ENCODE measurements around the gene NPLOC4. TPM values are rescaled to one million over a fixed set of nuclear protein-coding genes. Genes with fewer than 3 reads are reported as not detected.

NPLOC4 gene
- total RNA-seq, 1 donor, result 46.5 TPM

DNA sequence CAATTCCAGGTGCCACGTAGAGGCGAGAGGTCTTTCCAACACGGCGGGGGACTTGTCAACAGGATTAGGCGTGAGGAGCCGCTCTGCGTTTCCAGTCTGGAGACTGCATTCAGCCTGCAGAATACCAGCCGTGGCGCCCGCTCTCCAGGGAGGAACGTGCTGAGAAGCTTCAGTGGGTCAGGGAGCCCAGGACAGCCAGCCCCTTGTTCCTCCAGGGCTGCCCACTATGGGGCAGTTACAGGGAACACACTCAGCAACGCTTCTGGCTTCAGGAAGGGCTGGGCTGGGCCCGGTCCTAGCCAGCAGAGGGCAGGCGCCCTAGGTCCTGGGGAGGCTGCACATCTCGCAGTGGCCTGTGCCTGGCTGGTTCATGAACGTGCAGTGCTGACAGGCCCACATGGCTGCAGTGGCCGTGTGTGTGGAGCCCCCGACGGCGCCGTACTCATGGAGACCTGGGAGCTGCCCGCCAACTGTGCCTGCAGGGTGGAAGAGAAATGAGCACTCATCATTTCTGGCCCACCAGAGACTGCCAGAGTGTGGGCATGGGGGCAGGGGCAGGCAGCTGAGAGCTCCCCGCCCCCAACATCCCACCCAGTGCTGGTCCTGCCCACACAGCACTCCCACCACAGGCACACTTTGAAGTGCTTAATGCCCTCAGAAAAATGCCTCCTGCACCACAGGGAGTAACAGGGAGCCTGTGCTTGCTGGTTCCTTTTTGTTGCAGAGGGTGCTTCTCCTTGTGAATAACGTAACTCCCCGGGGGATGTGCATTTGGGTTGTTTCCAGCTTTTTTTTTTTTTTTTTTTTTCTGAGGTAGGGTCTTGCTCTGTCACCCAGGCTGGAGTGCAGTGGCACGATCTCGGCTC, 77.7 kb downstream of the NPLOC4 start:
- H3K9me3 ChIP-seq (ENCODE audit: low read depth, low read length), result no peaks in the 10 kb centered on the region
- no peaks in the 10 kb centered on the region for H3K27me3 ChIP-seq (ENCODE audit: insufficient read depth, low read length)
- no peak overlapping the region for H3K4me3 ChIP-seq (ENCODE audit: low read length)
- H3K4me1 ChIP-seq (ENCODE audit: insufficient read depth, low read length), result peaks cover 59% of the 10 kb centered on the region

DNA sequence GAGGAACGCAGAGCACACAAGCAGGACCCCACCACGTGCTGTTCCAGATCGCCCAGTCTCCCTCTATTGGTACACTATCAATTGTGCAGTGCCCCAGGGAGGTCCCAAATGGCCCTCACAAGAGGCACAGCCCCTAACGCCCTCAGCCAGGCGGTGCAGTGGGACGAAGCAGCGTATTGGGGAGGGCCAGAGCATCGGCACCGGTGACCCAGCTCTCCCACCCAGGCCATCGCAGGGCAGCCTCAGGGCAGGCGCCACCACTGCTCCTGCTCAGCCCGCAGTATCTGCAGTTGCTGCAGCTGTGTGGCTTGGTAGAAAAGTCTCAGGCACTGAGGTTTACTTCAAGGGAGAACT, 78.8 kb downstream of the NPLOC4 start:
- peaks cover 59% of the 10 kb centered on the region for H3K4me1 ChIP-seq (ENCODE audit: insufficient read depth, low read length)
- H3K9me3 ChIP-seq (ENCODE audit: low read depth, low read length), result no peaks in the 10 kb centered on the region
- H3K27me3 ChIP-seq (ENCODE audit: insufficient read depth, low read length), result no peaks in the 10 kb centered on the region
- no peak overlapping the region for H3K4me3 ChIP-seq (ENCODE audit: low read length)

DNA sequence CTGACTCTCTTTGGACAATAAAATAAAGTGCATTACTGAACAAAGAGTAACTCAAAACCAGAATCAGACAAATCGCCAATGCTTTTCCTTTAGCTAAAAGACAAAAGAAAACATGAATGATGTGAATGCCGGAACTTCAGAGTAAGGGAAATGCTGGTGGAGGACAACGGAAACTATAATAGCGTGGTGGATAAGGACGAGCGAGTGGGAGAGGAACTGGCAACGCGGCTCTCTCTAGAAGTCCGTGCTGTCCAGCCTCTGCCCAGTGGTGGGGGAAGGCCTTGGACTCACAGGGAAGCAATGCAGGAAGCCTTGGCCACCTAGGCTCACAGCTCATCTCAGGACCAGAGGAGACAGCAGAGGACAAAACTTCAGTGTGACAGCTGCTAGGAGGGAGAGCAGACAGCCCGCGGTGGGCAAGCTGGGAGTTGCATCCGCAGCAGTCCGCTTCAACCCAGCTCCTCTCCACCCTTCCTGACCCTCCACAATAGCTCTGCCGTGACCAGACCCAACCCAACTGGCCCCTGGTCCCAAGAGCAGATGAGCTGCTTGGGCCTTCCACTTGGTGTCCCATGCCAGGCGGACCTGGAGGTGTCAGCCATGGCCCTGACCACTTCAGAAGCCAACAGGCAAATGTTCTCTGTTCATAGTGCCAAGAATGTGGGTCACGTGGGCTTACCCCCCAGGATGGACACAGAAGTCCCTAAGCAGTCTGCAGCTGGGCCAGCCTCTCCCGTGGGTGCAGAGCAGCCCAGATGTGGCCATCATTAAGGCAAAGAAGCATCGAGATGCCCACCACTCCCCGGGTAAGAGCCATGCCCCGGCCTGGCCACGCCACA, 79.4 kb downstream of the NPLOC4 start:
- Histone ChIP-seq H3K4me1 (ENCODE audit: insufficient read depth, low read length) (peaks cover 54% of the 10 kb centered on the region), H3K4me3 (ENCODE audit: low read length) (no peak overlapping the region), H3K27me3 (ENCODE audit: insufficient read depth, low read length) (no peaks in the 10 kb centered on the region), H3K9me3 (ENCODE audit: low read depth, low read length) (no peaks in the 10 kb centered on the region)

DNA sequence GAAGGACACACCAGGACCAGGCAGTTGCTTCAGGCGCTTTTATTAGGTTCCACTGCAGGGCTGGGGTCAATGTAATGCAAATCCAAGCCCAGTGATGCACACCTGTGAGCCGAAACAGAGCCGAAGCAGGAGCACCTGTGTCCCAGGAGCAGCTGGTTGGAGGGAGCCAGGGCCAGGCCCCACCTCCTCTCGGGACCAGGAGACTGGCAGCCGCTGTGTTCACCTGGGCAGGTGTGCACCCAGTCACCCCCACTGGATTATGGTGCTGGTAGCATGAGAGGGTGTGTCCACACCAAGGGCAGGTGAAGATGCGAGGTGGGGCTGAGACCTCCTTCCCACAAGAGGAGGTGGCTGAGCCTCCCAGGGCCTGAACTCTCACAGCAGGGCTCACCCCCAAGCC, 80.0 kb downstream of the NPLOC4 start:
- no peaks in the 10 kb centered on the region for H3K27me3 ChIP-seq (ENCODE audit: insufficient read depth, low read length)
- no peak overlapping the region for H3K4me3 ChIP-seq (ENCODE audit: low read length)
- no peaks in the 10 kb centered on the region for H3K9me3 ChIP-seq (ENCODE audit: low read depth, low read length)
- peaks cover 48% of the 10 kb centered on the region for H3K4me1 ChIP-seq (ENCODE audit: insufficient read depth, low read length)

DNA sequence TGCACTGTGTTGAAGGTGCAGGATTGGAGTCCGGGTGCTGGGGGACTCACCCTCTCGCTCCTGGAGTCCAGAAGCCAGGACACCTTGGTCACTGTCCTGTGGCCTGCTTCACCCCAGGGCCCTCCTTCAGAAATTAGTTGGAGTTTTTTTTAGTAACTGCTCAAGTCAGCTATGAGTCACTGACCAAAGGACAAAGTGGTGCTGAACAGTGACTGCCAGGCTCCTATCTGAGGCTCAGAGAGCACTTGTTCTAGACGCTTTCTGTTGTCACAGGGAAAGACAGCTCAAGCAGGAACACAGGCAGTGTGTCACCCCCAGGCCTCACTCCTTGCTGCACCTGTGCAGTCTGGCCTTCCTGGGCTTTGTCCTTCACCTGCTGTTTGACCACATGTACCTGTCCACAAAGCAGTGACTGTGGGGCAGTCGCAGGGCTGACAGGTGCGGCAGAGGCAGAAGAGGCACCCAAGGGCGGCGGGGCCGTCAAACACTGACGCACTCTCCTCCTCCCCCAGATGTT, 80.7 kb downstream of the NPLOC4 start:
- H3K9me3 ChIP-seq (ENCODE audit: low read depth, low read length), result no peaks in the 10 kb centered on the region
- H3K4me1 ChIP-seq (ENCODE audit: insufficient read depth, low read length), result peaks cover 47% of the 10 kb centered on the region
- H3K4me3 ChIP-seq (ENCODE audit: low read length), result no peak overlapping the region
- no peaks in the 10 kb centered on the region for H3K27me3 ChIP-seq (ENCODE audit: insufficient read depth, low read length)

DNA sequence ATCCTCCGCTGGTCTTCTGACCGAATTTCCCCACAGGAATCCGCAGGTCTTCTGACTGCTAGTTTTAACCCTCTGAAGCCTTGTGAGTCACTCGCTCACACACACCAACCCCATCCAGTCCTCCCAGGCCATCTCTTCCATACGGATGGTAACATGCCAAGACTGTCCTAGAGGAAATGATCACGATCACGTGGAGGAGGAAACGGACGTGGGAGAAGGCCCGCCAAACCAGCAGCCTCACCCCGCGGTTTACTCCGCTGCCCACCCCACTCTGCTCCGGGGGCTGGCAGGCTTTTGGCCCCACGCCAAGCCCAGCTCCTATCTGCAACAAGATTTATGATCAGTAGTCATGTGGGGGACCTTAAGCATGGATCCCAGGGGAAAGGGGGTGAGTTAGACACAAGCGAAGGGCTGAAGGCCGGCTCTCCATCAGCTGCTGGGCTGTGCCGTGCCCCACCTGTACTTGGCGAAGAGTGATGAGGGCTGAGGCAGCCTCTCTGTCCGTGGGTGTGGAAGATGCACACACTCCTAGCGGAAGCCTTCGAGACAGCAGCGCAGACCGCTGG, 83.2 kb downstream of the NPLOC4 start:
- Histone ChIP-seq H3K9me3 (ENCODE audit: low read depth, low read length) (no peaks in the 10 kb centered on the region), H3K27me3 (ENCODE audit: insufficient read depth, low read length) (no peaks in the 10 kb centered on the region), H3K4me3 (ENCODE audit: low read length) (peak overlapping the region; percentile 83)

DNA sequence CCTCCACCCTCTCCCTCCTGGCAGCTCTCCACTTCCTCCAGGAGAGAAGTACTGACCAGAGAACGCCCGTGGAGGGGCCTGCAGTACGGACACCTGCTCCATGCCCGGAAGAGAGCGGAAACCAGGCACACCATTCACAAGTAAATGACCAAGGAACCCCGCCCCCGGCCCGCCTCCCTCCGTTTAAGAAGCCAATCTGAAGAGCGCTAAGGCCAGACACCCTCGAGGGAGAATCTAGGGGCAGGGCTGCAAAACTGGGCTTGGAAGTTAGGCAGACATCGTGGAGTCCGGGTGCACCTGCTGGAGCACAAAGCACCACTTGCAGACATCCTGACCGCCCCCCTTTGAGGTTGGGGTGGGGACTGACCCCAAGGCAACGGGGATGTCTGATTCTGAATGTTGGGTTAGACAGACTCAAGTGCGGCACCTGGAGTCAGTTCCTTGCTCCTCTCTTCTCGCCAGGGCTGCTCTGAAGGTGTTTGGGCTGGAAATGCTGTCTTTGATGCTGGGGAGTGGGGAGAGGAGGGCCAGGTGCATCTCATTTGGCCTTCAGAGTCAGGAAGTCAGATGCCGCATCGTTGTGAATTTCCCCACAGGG, 83.8 kb downstream of the NPLOC4 start:
- Histone ChIP-seq H3K9me3 (ENCODE audit: low read depth, low read length) (no peaks in the 10 kb centered on the region), H3K4me3 (ENCODE audit: low read length) (peak overlapping the region; percentile 83), H3K4me1 (ENCODE audit: insufficient read depth, low read length) (peaks cover 29% of the 10 kb centered on the region), H3K27me3 (ENCODE audit: insufficient read depth, low read length) (no peaks in the 10 kb centered on the region)

More for the DNA sequence above, 83.2 kb downstream of the NPLOC4 start:
- H3K4me1 ChIP-seq (ENCODE audit: insufficient read depth, low read length), result peaks cover 31% of the 10 kb centered on the region

DNA sequence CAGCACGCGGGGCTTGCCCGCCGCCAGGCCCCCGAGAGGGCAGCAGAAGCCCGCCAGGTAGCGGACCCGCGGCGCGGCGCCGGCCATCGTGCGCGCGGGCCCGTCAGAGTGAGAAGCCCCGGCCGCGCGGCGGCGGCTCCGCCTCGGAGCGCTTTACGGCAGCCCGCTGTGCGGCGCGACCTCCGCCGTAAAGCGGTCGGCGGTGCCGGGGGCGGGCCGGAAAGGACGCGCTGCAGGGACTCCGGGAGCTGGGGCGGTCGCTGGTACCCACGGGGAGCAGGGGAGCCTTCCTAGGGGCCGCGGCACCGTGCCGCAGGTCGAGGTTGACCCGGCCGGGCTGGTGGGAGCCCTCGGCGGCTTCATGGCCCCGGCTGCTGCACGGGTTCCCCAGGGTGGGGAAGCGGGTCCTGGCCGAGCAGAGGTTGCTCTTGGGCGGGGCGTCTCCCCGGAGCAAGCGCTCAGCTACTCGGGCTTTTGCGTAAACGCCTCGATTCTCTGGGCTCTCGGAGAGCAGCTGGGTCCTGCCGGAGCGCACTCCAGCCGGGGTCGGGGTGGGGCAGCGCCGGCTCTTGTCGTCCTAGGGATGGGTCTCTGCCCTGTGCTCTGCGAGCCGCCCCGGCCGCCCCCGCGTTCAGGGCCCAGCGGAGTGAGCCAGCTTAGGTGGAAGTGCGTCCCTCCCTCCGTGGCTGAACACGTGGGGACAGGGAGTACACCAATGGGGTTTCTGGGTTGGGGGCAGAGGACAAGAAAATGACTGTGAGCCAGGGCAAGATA, 84.5 kb downstream of the NPLOC4 start, which contains the start of gene FAAP100:
TSS of gene FAAP100 (minus strand) at position 110 of the 774 bp plus-strand sequence. CDS start at position 87, 23 bp downstream.
- peak within 1 kb of the TSS; percentile 83 for H3K4me3 ChIP-seq (ENCODE audit: low read length)
- H3K27me3 ChIP-seq (ENCODE audit: insufficient read depth, low read length), result no peaks in the 10 kb centered on the region
- peaks cover 29% of the 10 kb centered on the region for H3K4me1 ChIP-seq (ENCODE audit: insufficient read depth, low read length)
- H3K9me3 ChIP-seq (ENCODE audit: low read depth, low read length), result no peaks in the 10 kb centered on the region

DNA sequence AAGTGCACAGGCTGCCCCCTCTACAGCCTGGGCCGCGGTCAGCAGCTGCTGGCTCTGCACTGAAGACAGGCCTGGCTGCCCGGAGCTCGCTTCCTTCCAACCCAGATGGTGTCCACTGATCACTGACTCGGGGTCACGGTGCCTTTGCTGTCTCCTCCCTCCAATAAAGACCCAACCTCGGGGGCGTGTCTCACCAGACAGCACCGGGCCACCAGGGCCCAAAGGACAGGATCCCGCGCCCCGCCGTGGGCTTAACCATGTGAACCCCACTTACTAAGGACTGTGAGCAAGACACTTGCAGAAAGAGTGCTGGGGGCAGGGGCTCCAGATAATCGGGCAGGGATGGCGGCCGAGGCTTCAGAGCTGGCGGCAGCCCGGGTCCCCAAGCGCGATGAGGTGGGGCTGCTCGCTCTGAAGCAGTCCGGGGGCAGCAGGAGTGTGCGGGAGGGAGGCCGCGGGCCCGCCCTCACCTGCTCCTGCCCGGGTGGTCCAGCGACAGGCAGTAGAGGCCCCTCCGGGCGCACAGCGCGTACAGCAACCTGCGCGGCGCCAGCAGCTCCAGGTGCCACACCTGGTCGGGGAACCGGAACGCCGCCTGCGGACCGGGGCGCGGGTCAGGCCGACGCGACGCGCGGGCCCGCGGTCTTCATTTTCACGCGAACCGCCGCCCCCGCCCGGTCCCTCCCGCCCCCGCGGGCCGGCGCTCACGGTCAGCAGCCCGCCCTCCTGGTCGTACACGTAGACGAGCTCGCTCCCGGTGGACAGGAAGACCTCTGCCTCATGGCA, 85.3 kb downstream of the NPLOC4 start:
- Histone ChIP-seq H3K4me3 (ENCODE audit: low read length) (peak overlapping the region; percentile 83), H3K27me3 (ENCODE audit: insufficient read depth, low read length) (no peaks in the 10 kb centered on the region), H3K4me1 (ENCODE audit: insufficient read depth, low read length) (peaks cover 29% of the 10 kb centered on the region), H3K9me3 (ENCODE audit: low read depth, low read length) (no peaks in the 10 kb centered on the region)

DNA sequence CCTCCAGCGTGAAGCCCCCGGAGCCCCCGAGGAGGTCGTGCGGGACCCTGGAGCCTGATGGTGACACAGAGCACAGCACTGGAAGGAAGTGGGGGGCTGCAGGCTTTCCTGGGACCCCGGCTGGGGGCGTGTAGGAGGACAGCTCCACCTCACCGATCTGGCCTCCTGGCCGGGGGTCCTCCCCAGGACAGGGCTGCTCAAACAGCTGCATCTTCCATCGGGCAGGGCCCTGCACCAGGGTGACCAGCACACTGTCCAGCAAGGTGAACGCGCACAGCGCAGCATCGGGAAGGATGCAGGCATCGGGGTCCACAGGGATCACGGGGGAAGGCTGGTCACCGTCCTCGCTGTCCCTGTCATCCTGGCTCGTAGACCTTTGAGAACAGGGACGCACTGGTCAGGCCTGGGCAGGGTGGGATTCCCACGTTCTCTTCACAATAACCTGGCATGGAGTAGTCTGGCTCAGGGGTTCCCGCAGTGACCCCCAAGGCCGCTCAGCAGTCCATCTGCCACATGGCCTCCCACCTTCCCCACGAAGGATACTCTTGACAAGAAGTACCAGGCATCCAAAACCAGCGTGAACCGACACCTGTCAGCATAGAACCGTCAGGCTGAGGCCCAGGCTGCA, 86.0 kb downstream of the NPLOC4 start:
- peaks cover 29% of the 10 kb centered on the region for H3K4me1 ChIP-seq (ENCODE audit: insufficient read depth, low read length)
- H3K9me3 ChIP-seq (ENCODE audit: low read depth, low read length), result no peaks in the 10 kb centered on the region
- H3K27me3 ChIP-seq (ENCODE audit: insufficient read depth, low read length), result no peaks in the 10 kb centered on the region
- peak overlapping the region; percentile 83 for H3K4me3 ChIP-seq (ENCODE audit: low read length)

DNA sequence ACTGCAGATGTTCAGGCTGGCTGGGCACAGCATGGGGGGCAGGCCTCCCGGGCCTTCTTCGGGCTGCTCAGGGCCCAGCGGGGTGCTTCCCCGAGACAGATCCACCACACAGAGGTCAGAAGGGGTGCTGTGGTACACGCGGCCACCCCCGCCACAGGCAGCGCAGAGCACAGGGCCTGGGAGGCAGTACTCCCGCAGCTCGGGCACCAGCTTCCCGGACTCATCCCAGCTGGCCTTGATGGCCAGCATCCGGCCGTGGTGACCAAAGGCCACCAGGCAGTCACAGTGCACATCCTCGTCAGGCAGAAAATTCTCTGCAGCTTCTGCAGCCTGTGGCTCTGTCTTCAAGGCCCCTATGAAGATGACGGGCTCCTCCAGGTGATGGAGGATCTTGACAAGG, 86.6 kb downstream of the NPLOC4 start:
- no peaks in the 10 kb centered on the region for H3K27me3 ChIP-seq (ENCODE audit: insufficient read depth, low read length)
- no peak overlapping the region for H3K4me3 ChIP-seq (ENCODE audit: low read length)
- no peaks in the 10 kb centered on the region for H3K9me3 ChIP-seq (ENCODE audit: low read depth, low read length)
- H3K4me1 ChIP-seq (ENCODE audit: insufficient read depth, low read length), result peaks cover 29% of the 10 kb centered on the region

DNA sequence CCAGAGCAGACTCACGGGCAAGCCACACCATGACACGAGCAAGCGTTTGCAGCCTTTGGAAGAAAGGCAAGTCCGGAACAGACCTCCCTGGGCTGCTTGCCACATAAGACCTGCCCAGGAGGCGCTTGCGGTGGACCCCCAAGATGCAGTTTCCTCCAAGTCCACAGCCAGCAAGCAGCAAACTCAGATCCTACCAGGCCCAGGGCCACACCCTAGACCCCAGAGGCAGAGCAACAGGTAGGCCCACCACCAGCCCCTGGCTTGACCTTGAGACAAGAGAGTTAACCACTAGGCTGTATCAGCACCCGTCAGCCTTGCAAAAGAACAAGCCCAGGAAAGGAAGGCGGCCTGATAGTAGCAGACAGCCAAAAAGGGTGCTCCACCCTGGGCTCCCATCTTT, 87.1 kb downstream of the NPLOC4 start:
- H3K9me3 ChIP-seq (ENCODE audit: low read depth, low read length), result no peaks in the 10 kb centered on the region
- no peaks in the 10 kb centered on the region for H3K27me3 ChIP-seq (ENCODE audit: insufficient read depth, low read length)
- peaks cover 29% of the 10 kb centered on the region for H3K4me1 ChIP-seq (ENCODE audit: insufficient read depth, low read length)
- H3K4me3 ChIP-seq (ENCODE audit: low read length), result no peak overlapping the region

DNA sequence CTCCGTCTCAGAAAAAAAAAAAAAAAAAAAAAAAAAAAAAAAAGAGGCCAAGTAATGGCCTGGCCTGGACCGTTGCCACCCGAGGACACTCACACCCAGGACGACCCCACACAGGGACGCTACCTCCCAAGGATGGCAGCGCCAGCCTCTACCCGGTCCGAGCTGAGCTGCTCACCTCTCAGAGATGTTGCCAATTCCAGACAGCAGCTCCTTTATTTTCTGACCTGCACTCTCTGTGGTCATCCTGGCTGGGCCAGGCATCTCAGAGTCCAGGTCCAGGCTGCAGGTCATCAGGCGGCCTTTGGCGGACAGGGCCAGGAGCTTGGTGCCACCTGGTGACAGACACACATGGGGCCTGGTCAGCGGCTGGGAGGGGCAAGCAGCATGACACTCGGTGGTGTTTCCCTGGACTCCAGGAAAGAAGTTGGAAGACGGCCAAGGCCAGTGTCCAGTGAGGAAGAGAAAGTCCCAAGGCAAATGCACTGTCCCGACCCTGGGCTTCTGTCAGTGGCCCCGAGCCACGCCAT, 87.8 kb downstream of the NPLOC4 start:
- H3K27me3 ChIP-seq (ENCODE audit: insufficient read depth, low read length), result no peaks in the 10 kb centered on the region
- H3K4me1 ChIP-seq (ENCODE audit: insufficient read depth, low read length), result peaks cover 25% of the 10 kb centered on the region
- no peak overlapping the region for H3K4me3 ChIP-seq (ENCODE audit: low read length)
- H3K9me3 ChIP-seq (ENCODE audit: low read depth, low read length), result no peaks in the 10 kb centered on the region
